ENCODE results near the gene BNC2. TPM values are rescaled to one million over a fixed set of nuclear protein-coding genes. Genes with fewer than 3 reads are reported as not detected.

Gene BNC2
- total RNA-seq, 6 experiments from 2014 or later, result 0.22 to 0.80 (median 0.36) TPM

- intact Hi-C loops (cut with DNase I), result no loop called here
- no peak for DNase-seq
- Histone ChIP-seq H3K4me3 (no peak overlapping the region), H3K27ac (no peak overlapping the region), H3K9me3 (no peaks in the 10 kb centered on the region), H3K4me1 (no peaks in the 10 kb centered on the region), H3K36me3 (no peaks in the 10 kb centered on the region), H3K27me3 (no peaks in the 10 kb centered on the region)
- 75% methylated on average over 1 of the region's 1 CpG for WGBS (ENCODE audit: insufficient coverage, low coverage, low lambda C conversion rate, missing lambda C conversion rate)
- TF ChIP-seq CTCF (IDR thresholded peaks at IDR 0.05) (no peak), POLR2A (IDR thresholded peaks at IDR 0.05) (no peak)
- no peak for ATAC-seq
These were observed 49.1 kb downstream of the BNC2 start for GRCh38 chr9:16821344-16821743.

GRCh38 chr9:16817514-16817913 lies 53.0 kb downstream of the BNC2 start:
- H3K4me1 ChIP-seq, result no peaks in the 10 kb centered on the region
- TF ChIP-seq POLR2A (IDR thresholded peaks at IDR 0.05) (no peak), CTCF (IDR thresholded peaks at IDR 0.05) (no peak)
- H3K4me3 ChIP-seq, result no peak overlapping the region
- 51% methylated on average over 2 of the region's 2 CpGs for WGBS (ENCODE audit: insufficient coverage, low coverage, low lambda C conversion rate, missing lambda C conversion rate)
- H3K27ac ChIP-seq, result no peak overlapping the region
- DNase-seq (no peak), ATAC-seq (no peak)
- intact Hi-C loops (cut with DNase I), result no loop called here
- H3K9me3 ChIP-seq, result no peaks in the 10 kb centered on the region
- H3K27me3 ChIP-seq, result no peaks in the 10 kb centered on the region
- H3K36me3 ChIP-seq, result no peaks in the 10 kb centered on the region

GRCh38 chr9:16817002-16817401 lies 53.5 kb downstream of the BNC2 start:
- Histone ChIP-seq H3K4me1 (no peaks in the 10 kb centered on the region), H3K36me3 (no peaks in the 10 kb centered on the region), H3K4me3 (no peak overlapping the region), H3K27me3 (no peaks in the 10 kb centered on the region), H3K9me3 (no peaks in the 10 kb centered on the region), H3K27ac (no peak overlapping the region)
- intact Hi-C loops (cut with DNase I), result no loop called here
- 76% methylated on average over 2 of the region's 2 CpGs for WGBS (ENCODE audit: insufficient coverage, low coverage, low lambda C conversion rate, missing lambda C conversion rate)
- no peak for TF ChIP-seq POLR2A (IDR thresholded peaks at IDR 0.05)
- no peak for TF ChIP-seq CTCF (IDR thresholded peaks at IDR 0.05)
- ATAC-seq, result no peak
- no peak for DNase-seq

- Histone ChIP-seq H3K27me3 (no peaks in the 10 kb centered on the region), H3K4me3 (no peak overlapping the region), H3K27ac (no peak overlapping the region), H3K36me3 (no peaks in the 10 kb centered on the region), H3K9me3 (no peaks in the 10 kb centered on the region), H3K4me1 (no peaks in the 10 kb centered on the region)
- ATAC-seq, result no peak
- 52% methylated on average over 4 of the region's 4 CpGs for WGBS (ENCODE audit: insufficient coverage, low coverage, low lambda C conversion rate, missing lambda C conversion rate)
- TF ChIP-seq CTCF (IDR thresholded peaks at IDR 0.05) (no peak), POLR2A (IDR thresholded peaks at IDR 0.05) (no peak)
- no peak for DNase-seq
- intact Hi-C loops (cut with DNase I), result no loop called here
These were observed 54.5 kb downstream of the BNC2 start for GRCh38 chr9:16816011-16816410.

GRCh38 chr9:16815079-16815478 lies 55.4 kb downstream of the BNC2 start:
- DNase-seq (no peak), ATAC-seq (no peak)
- H3K27me3 ChIP-seq, result no peaks in the 10 kb centered on the region
- no peaks in the 10 kb centered on the region for H3K9me3 ChIP-seq
- H3K36me3 ChIP-seq, result no peaks in the 10 kb centered on the region
- H3K4me3 ChIP-seq, result no peak overlapping the region
- TF ChIP-seq CTCF (IDR thresholded peaks at IDR 0.05) (no peak), POLR2A (IDR thresholded peaks at IDR 0.05) (no peak)
- WGBS (ENCODE audit: insufficient coverage, low coverage, low lambda C conversion rate, missing lambda C conversion rate), result 23% methylated on average over 2 of the region's 2 CpGs
- intact Hi-C loops (cut with DNase I), result no loop called here
- no peak overlapping the region for H3K27ac ChIP-seq
- no peaks in the 10 kb centered on the region for H3K4me1 ChIP-seq

Measured in right lobe of liver (tissue), 6 donors.